Stimulated activated CD8-positive, alpha-beta memory T cell treated with anti-CD3 and anti-CD28 coated beads, Interleukin-12 subunit alpha, Interleukin-12 subunit beta, amount 100 ng/mL, for 4 hours (primary cell): ENCODE results near the gene AATF.

Experiments used
- DNase-seq: peaks from one replicate; pipeline ENCODE4 v3.0.0-alpha.2; 2020; ENCODE audit warnings: low read depth

AATF gene

DNA sequence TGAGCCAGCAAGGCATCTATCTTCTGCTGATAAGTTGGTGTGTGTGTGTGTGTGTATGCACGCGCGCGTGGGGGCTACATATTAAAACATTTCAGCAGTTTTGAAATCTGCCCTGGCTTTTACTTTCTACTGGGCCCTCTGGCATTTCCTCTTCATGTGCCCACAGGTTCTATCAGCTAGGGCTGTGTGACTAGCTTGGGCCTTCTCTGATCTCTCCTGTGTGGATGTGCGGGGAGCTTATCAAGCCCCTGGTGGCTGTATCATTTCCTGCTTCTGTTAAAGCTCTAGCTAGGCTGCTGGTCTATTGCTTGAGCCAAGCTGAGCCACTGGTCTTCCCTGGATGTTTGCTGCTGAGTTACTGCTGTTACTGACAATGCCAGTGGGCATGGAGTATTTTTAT, 132.5 kb downstream of the AATF start:
- DNase-seq, result no peak

GRCh38 chr17:37082311-37082860, 133.6 kb downstream of the AATF start:
- DNase-seq, result no peak

- no peak for DNase-seq
Observed at GRCh38 chr17:37082985-37083384, 134.2 kb downstream of the AATF start.

- DNase-seq, result no peak
Observed at GRCh38 chr17:37083456-37083855, 134.7 kb downstream of the AATF start.

GRCh38 chr17:37084372-37084771, 135.6 kb downstream of the AATF start:
- DNase-seq, result no peak

GRCh38 chr17:37086334-37086733, 137.6 kb downstream of the AATF start:
- DNase-seq, result no peak

GRCh38 chr17:37086948-37087347, 138.2 kb downstream of the AATF start:
- no peak for DNase-seq

- no peak for DNase-seq
Observed at GRCh38 chr17:37087683-37088082, 138.9 kb downstream of the AATF start.

- no peak for DNase-seq
Observed at GRCh38 chr17:37088459-37088858, 139.7 kb downstream of the AATF start.

- DNase-seq, result no peak
Observed at GRCh38 chr17:37088913-37089312, 140.2 kb downstream of the AATF start.

DNA sequence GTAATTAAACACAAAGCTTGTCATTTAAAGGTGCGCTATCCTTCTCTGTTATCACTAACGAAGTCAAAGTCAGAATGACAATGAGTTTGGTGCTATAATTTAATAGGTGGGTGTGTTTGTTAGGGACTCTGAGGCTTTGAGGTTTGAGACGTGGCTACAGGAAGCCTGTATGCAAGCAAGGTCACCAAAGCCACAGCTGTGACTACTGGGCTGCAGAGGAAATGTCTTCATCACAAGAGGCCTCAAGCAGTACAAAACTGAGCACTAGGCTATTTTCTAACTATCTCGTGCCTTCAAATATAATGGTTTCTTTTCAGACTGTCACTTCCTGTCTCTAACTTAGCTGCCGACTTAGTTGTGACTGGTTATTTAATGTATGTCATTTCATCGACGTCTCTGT, 141.2 kb downstream of the AATF start:
- DNase-seq, result peak; percentile 33

- DNase-seq, result no peak
Observed at GRCh38 chr17:37090941-37091340, 142.2 kb downstream of the AATF start.

GRCh38 chr17:37092071-37092470, 143.3 kb downstream of the AATF start:
- no peak for DNase-seq

DNA sequence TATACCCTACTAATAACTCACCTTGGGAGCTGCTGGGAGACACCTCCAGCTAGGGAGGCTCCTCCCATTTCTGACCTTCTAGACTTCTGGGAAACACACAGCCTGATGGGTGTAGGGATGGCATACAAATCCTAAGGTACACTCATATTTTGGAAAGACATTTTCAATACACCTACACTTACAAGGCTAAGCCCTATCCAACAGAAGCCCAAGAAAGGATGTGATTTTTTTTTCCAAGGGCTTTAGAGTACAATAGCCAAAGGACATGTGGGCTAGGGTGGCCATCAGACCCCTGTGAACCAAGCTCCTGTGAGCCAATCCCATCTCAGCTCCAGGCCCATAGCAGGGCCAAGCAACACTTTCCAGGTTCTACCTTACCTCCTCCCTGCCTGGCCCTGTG, 143.9 kb downstream of the AATF start:
- no peak for DNase-seq

DNA sequence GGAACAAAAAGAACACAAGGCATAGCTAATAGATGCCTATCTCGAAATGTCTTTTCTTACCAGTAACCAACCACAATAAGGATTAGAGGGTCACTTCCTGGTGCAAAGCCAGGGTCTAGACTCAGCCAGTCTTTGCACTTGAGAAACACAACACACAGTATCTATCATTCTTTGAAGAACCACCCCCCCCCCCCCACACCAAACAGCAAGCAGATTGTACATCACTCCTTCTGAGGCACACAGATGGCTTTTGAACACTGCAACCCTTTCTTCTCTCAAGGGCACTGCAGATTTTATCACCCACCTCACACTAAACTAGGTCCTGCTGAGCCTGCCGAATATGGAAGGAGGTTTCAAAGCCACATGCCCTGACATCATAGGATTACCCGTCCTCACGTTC, 145.6 kb downstream of the AATF start:
- no peak for DNase-seq

- no peak for DNase-seq
Observed at GRCh38 chr17:37096071-37096470, 147.3 kb downstream of the AATF start.

DNA sequence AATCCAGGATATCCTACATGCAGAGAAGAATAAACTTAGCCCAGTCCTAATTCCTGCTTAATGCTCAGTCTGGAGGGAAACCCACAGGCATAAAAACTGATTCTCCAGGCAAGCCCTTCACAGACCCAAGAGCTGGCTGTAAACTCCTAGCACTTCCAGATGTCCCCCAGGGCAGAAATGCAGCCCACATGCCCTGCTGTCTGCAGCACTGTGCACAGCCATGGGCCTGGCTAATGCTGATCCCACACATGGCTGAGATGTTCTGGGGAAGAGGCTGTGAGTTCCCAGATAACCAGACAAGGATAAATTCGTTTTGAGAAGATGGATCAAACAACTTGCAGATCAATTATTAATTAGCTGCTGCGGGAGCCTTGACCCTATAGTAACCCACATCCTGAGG, 148.4 kb downstream of the AATF start:
- no peak for DNase-seq

DNA sequence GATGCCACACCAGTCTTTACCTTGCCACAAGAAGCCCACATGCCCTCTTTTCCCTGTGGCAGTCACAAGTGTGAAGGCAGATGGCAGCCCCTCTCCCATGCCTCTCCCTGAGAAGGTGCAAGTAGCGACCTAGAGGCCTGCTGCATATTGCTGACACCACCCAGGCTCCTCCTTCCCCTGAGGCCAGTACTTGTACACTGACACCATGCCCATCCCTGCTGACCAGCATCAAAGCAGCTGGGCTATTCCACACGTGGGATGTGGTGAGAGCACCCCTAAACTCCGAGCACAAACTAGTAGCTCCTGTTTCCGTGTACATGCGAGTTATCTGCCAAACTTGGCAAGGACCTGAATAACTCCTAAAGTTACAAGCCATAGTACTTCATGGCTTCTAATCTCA, 149.4 kb downstream of the AATF start:
- DNase-seq, result no peak

GRCh38 chr17:37098910-37099664, 150.3 kb downstream of the AATF start:
- DNase-seq, result no peak

- DNase-seq, result no peak
Observed at GRCh38 chr17:37100231-37100630, 151.5 kb downstream of the AATF start.

- DNase-seq, result no peak
Observed at GRCh38 chr17:37101306-37101705, 152.6 kb downstream of the AATF start.

DNA sequence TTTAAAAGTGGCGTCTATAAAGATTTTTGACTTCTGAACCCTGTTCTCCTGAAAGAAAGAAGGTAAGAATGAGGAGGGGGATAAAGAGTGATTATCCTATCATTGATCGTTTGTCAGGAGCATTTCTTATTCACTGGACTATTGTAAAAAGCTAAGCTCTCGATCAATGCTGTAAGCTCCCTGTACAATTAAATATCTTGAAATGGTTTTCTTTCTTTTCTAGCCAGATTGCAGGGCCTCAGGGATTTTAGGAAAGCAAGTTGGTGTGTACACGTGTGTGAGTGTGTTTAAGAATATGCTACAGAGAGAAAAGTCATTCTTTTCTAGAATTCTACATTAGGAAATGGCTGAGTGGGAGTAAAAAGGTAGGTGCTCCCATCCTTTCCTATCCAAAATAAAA, 154.5 kb downstream of the AATF start:
- DNase-seq, result no peak

- no peak for DNase-seq
Observed at GRCh38 chr17:37106049-37106448, 157.3 kb downstream of the AATF start.
